NCI-H1694 treated with DMSO at 0.1 percent for 48 hours (cell line): Measurements from ENCODE around the gene TYR.
"Not testable (repeated sequence)": the region's sequence is repeated elsewhere in the genome, so short reads cannot be mapped to it uniquely, and the experiment has no call there.

ENCODE experiments used
- DNase-seq: peaks from one replicate; lab custom pipeline; 2025; lab: John Stamatoyannopoulos, UW

The TYR gene

GRCh38 chr11:89177691-89178231 is at the start of gene TYR:
Gene TYR (plus strand): TSS chr11:89177875. CDS start chr11:89177954, 79 bp downstream.
- DNase-seq: no peak

GRCh38 chr11:89136606-89137005 is 41.1 kb upstream of the TYR start:
- DNase-seq: no peak

- no peak for DNase-seq
Measured at GRCh38 chr11:89147229-89147628, 30.4 kb upstream of the TYR start.

GRCh38 chr11:89159974-89160373 is 17.7 kb upstream of the TYR start:
- no peak for DNase-seq

GRCh38 chr11:89161949-89162348 is 15.7 kb upstream of the TYR start:
- no peak for DNase-seq

GRCh38 chr11:89163686-89164085 is 14.0 kb upstream of the TYR start:
- DNase-seq: no peak

- DNase-seq: no peak
Measured at GRCh38 chr11:89168396-89168795, 9.3 kb upstream of the TYR start.

GRCh38 chr11:89175796-89176195 is 1.9 kb upstream of the TYR start:
- DNase-seq: no peak

- DNase-seq: no peak
Measured at GRCh38 chr11:89176938-89177337, 737 bp upstream of the TYR start.

- DNase-seq: no peak
Measured at GRCh38 chr11:89181111-89181510, 3.4 kb downstream of the TYR start.

- no peak for DNase-seq
Measured at GRCh38 chr11:89182773-89183518, 5.3 kb downstream of the TYR start.

GRCh38 chr11:89184021-89184420 is 6.3 kb downstream of the TYR start:
- DNase-seq: no peak

- DNase-seq: no peak
Measured at GRCh38 chr11:89189776-89190175, 12.1 kb downstream of the TYR start.

GRCh38 chr11:89201138-89201537 is 23.5 kb downstream of the TYR start:
- DNase-seq: no peak

- no peak for DNase-seq
Measured at GRCh38 chr11:89203814-89204213, 26.1 kb downstream of the TYR start.

GRCh38 chr11:89205378-89205777 is 27.7 kb downstream of the TYR start:
- DNase-seq: no peak

GRCh38 chr11:89220684-89221339 is 43.1 kb downstream of the TYR start:
- DNase-seq: no peak

GRCh38 chr11:89235083-89235482 is 57.4 kb downstream of the TYR start:
- no peak for DNase-seq

- DNase-seq: no peak
Measured at GRCh38 chr11:89235976-89236375, 58.3 kb downstream of the TYR start.

GRCh38 chr11:89247007-89247406 is 69.3 kb downstream of the TYR start:
- not testable (repeated sequence) for DNase-seq

- no peak for DNase-seq
Measured at GRCh38 chr11:89249196-89249595, 71.5 kb downstream of the TYR start.

- not testable (repeated sequence) for DNase-seq
Measured at GRCh38 chr11:89261483-89261882, 83.8 kb downstream of the TYR start.

- DNase-seq: no peak
Measured at GRCh38 chr11:89267660-89268302, 90.1 kb downstream of the TYR start.
